HL-60 (cell line): ENCODE results near the gene PPIE.

Experiments used
- DNase-seq, 2 experiments: peaks; one replicate each; pipeline ENCODE4 v3.0.0-alpha.2; 2010 to 2020; ENCODE audit warnings: low read depth in 1 of 2, low spot score in 1 of 2
- H3K27ac ChIP-seq: fragments of 250-450 bp; sonication (Bioruptor Pico); replicated peaks from 2 replicates; pipeline ENCODE4 v1.5.1; 2020; ENCODE audit warnings: mild to moderate bottlenecking, moderate library complexity
- H3K27me3 ChIP-seq: fragments of 250-450 bp; sonication (Bioruptor Pico); 2 replicates; pipeline ENCODE4 v1.5.1; 2021; ENCODE audit warnings: mild to moderate bottlenecking, moderate library complexity; ENCODE audit not compliant: insufficient read depth, poor library complexity, severe bottlenecking
- H3K4me3 ChIP-seq: replicated peaks from 2 replicates; pipeline ENCODE4 v1.5.1; 2011; ENCODE audit warnings: mild to moderate bottlenecking, control low read depth, low read length; ENCODE audit not compliant: insufficient read depth
- GABPA ChIP-seq: IDR thresholded peaks from 2 replicates; pipeline ENCODE4 v1.6.1; 2012; ENCODE audit warnings: low read depth
- POLR2AphosphoS5 ChIP-seq: IDR thresholded peaks from 2 replicates; pipeline ENCODE4 v1.6.1; 2012; ENCODE audit warnings: low read depth
- SPI1 ChIP-seq: IDR thresholded peaks from 2 replicates; pipeline ENCODE4 v1.6.1; 2012; ENCODE audit warnings: low read depth, mild to moderate bottlenecking, borderline replicate concordance
- TF ChIP-seq, protein P1 (sequence below): IDR thresholded peaks from one replicate; pipeline ENCODE4 v1.5.1; 2011; ENCODE audit warnings: low read length, control low read depth, inconsistent platforms; ENCODE audit not compliant: insufficient read depth
- TF ChIP-seq, protein P2 (sequence below): IDR thresholded peaks from 2 replicates; pipeline ENCODE4 v1.6.1; 2012; ENCODE audit warnings: low read depth; ENCODE audit not compliant: insufficient replicate concordance

The PPIE gene

DNA sequence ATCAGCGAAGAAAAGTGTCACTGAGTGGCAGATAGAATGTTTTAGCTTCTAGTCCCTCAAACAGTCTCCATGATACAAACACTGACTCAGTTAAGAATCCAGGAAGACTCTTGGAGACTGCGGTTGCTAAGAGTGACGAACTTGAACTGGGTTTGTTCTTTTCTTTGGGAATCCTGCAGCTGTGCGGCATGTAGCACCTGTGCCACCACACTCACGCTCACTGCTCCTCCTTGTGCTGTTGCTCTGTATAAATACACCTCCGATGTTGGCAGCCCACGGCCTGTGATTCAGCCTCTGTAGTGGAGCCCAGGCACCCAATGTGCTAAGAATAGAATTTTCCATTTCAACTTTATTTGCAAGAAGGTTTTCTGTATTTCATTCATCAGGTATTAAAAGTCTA is 5.5 kb upstream of the PPIE start:
- no peak for DNase-seq
- H3K27me3 ChIP-seq: peaks cover 28% of the 10 kb centered on the region
- no peak for TF ChIP-seq SPI1
- TF ChIP-seq, protein P1, sequence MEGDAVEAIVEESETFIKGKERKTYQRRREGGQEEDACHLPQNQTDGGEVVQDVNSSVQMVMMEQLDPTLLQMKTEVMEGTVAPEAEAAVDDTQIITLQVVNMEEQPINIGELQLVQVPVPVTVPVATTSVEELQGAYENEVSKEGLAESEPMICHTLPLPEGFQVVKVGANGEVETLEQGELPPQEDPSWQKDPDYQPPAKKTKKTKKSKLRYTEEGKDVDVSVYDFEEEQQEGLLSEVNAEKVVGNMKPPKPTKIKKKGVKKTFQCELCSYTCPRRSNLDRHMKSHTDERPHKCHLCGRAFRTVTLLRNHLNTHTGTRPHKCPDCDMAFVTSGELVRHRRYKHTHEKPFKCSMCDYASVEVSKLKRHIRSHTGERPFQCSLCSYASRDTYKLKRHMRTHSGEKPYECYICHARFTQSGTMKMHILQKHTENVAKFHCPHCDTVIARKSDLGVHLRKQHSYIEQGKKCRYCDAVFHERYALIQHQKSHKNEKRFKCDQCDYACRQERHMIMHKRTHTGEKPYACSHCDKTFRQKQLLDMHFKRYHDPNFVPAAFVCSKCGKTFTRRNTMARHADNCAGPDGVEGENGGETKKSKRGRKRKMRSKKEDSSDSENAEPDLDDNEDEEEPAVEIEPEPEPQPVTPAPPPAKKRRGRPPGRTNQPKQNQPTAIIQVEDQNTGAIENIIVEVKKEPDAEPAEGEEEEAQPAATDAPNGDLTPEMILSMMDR: no peak
- TF ChIP-seq POLR2AphosphoS5: no peak
- TF ChIP-seq, protein P2, sequence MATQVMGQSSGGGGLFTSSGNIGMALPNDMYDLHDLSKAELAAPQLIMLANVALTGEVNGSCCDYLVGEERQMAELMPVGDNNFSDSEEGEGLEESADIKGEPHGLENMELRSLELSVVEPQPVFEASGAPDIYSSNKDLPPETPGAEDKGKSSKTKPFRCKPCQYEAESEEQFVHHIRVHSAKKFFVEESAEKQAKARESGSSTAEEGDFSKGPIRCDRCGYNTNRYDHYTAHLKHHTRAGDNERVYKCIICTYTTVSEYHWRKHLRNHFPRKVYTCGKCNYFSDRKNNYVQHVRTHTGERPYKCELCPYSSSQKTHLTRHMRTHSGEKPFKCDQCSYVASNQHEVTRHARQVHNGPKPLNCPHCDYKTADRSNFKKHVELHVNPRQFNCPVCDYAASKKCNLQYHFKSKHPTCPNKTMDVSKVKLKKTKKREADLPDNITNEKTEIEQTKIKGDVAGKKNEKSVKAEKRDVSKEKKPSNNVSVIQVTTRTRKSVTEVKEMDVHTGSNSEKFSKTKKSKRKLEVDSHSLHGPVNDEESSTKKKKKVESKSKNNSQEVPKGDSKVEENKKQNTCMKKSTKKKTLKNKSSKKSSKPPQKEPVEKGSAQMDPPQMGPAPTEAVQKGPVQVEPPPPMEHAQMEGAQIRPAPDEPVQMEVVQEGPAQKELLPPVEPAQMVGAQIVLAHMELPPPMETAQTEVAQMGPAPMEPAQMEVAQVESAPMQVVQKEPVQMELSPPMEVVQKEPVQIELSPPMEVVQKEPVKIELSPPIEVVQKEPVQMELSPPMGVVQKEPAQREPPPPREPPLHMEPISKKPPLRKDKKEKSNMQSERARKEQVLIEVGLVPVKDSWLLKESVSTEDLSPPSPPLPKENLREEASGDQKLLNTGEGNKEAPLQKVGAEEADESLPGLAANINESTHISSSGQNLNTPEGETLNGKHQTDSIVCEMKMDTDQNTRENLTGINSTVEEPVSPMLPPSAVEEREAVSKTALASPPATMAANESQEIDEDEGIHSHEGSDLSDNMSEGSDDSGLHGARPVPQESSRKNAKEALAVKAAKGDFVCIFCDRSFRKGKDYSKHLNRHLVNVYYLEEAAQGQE: no peak
- TF ChIP-seq GABPA: no peak

DNA sequence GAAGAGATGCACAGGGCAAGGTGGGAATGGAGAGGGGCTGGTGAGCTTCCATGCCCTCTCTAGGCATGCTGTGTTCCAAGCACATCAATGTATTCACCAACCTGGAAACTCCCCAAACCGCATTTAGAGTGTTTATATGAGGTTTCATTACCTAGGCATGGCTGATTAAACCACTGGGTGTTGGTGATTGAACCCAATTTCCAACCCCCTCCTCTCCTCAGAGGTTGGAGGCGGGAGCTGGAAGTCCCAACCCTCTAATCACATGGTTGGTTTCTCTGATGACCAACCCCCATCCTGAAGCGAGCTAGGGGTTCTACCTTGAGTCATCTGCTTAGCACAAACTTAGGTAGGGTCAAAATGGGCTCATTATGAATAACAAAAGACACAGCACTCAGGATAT is 3.0 kb upstream of the PPIE start:
- peaks cover 12% of the 10 kb centered on the region for H3K27me3 ChIP-seq
- DNase-seq: no peak
- H3K27ac ChIP-seq: no peak overlapping the region
- TF ChIP-seq, protein P2: no peak
- TF ChIP-seq, protein P1: no peak
- TF ChIP-seq POLR2AphosphoS5 (no peak), GABPA (no peak), SPI1 (no peak)
- no peak overlapping the region for H3K4me3 ChIP-seq

More for the DNA sequence above, 5.5 kb upstream of the PPIE start:
- Histone ChIP-seq H3K4me3 (no peak overlapping the region), H3K27ac (no peak overlapping the region)

DNA sequence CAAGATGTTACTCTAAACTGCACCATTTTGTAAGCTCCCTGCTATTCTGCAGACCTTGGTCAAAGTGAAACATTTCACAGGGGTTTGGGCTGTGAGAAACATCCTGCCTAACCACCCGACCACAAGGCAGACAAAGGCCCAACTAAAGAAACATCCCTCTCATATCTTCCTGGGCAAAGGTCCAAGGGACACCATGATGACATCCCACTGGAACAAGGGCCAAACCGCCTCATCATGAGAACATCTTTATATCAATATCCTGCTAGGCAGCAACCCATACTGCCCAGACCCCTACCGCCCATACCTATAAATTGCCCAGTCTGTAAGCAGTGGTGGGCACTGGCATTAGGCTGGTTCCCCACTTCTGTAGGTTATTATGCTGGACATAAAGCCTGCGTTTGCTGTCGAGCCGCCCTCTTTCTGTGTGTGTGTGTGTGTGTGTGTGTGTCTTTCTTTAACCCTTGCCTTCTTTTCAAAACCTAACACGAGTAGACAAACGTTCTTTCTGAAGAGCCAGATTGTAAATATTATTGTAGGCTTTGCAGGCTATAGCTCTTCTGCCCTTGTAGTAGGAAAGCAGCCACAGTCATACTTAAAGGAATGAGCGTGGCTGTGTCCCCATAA is 1.0 kb upstream of the PPIE start:
- DNase-seq: no peak
- H3K4me3 ChIP-seq: no peak overlapping the region
- H3K27me3 ChIP-seq: peaks cover 2% of the 10 kb centered on the region
- no peak overlapping the region for H3K27ac ChIP-seq
- TF ChIP-seq POLR2AphosphoS5: no peak
- TF ChIP-seq, protein P2: no peak
- TF ChIP-seq, protein P1: no peak
- TF ChIP-seq GABPA: no peak
- TF ChIP-seq SPI1: no peak
